Neural cell (in vitro differentiated cells): ENCODE data around the gene GZMM.

Experiments
- EP300 ChIP-seq: fragments of 450-650 bp; conservative IDR thresholded peaks from 2 replicates; pipeline ENCODE4 v1.6.1; 2014; ENCODE audit warnings: antibody characterized with exemption, mild to moderate bottlenecking, moderate library complexity; ENCODE audit not compliant: poor library complexity, severe bottlenecking
- EZH2 ChIP-seq: fragments of 200-600, 300-800 bp; shearing (Covaris generic), sonication (generic); IDR thresholded peaks from 2 replicates; pipeline ENCODE4 v1.6.1; 2014; ENCODE audit warnings: antibody characterized with exemption, low read length, borderline replicate concordance, mild to moderate bottlenecking; ENCODE audit not compliant: insufficient read depth, poor library complexity, severe bottlenecking
- MXI1 ChIP-seq: fragments of 450-650 bp; conservative IDR thresholded peaks from 2 replicates; pipeline ENCODE4 v1.6.1; 2014; ENCODE audit warnings: antibody characterized with exemption, mild to moderate bottlenecking; ENCODE audit not compliant: poor library complexity, severe bottlenecking
- POLR2AphosphoS5 ChIP-seq: IDR thresholded peaks from 2 replicates; pipeline ENCODE4 v1.6.1; 2012
- RAD21 ChIP-seq: fragments of 450-650 bp; conservative IDR thresholded peaks from 2 replicates; pipeline ENCODE4 v1.6.1; 2014; ENCODE audit warnings: antibody characterized with exemption, mild to moderate bottlenecking, moderate library complexity
- TAF1 ChIP-seq: IDR thresholded peaks from 2 replicates; pipeline ENCODE4 v1.6.1; 2012; ENCODE audit warnings: low read depth
- TF ChIP-seq, protein P1 (sequence below): fragments of 450-650 bp; IDR thresholded peaks from 2 replicates; pipeline ENCODE4 v1.5.1; 2014; ENCODE audit warnings: antibody characterized with exemption, mild to moderate bottlenecking, moderate library complexity; ENCODE audit not compliant: poor library complexity, severe bottlenecking
- TF ChIP-seq, protein P2 (sequence below): IDR thresholded peaks from 2 replicates; pipeline ENCODE4 v1.6.1; 2012; ENCODE audit warnings: borderline replicate concordance

DNA sequence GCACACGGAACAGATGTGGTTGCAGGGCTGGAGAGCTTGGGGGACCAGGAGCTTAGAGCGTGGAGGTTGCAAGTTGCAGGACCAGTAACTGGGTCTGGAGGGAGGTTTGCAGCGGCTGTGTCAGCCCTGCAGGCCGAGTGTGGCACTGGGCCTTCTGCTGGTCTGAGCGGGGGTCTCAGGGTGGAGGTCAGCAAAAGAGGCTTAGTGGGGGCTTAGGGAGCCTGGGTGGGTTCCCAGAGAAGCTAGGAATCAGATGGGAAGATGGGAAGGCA is 40.1 kb downstream of the GZMM start:
- no peak for TF ChIP-seq TAF1
- TF ChIP-seq, protein P1, sequence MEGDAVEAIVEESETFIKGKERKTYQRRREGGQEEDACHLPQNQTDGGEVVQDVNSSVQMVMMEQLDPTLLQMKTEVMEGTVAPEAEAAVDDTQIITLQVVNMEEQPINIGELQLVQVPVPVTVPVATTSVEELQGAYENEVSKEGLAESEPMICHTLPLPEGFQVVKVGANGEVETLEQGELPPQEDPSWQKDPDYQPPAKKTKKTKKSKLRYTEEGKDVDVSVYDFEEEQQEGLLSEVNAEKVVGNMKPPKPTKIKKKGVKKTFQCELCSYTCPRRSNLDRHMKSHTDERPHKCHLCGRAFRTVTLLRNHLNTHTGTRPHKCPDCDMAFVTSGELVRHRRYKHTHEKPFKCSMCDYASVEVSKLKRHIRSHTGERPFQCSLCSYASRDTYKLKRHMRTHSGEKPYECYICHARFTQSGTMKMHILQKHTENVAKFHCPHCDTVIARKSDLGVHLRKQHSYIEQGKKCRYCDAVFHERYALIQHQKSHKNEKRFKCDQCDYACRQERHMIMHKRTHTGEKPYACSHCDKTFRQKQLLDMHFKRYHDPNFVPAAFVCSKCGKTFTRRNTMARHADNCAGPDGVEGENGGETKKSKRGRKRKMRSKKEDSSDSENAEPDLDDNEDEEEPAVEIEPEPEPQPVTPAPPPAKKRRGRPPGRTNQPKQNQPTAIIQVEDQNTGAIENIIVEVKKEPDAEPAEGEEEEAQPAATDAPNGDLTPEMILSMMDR, result no peak
- TF ChIP-seq EZH2, result no peak
- no peak for TF ChIP-seq POLR2AphosphoS5
- no peak for TF ChIP-seq EP300
- no peak for TF ChIP-seq MXI1
- TF ChIP-seq, protein P2, sequence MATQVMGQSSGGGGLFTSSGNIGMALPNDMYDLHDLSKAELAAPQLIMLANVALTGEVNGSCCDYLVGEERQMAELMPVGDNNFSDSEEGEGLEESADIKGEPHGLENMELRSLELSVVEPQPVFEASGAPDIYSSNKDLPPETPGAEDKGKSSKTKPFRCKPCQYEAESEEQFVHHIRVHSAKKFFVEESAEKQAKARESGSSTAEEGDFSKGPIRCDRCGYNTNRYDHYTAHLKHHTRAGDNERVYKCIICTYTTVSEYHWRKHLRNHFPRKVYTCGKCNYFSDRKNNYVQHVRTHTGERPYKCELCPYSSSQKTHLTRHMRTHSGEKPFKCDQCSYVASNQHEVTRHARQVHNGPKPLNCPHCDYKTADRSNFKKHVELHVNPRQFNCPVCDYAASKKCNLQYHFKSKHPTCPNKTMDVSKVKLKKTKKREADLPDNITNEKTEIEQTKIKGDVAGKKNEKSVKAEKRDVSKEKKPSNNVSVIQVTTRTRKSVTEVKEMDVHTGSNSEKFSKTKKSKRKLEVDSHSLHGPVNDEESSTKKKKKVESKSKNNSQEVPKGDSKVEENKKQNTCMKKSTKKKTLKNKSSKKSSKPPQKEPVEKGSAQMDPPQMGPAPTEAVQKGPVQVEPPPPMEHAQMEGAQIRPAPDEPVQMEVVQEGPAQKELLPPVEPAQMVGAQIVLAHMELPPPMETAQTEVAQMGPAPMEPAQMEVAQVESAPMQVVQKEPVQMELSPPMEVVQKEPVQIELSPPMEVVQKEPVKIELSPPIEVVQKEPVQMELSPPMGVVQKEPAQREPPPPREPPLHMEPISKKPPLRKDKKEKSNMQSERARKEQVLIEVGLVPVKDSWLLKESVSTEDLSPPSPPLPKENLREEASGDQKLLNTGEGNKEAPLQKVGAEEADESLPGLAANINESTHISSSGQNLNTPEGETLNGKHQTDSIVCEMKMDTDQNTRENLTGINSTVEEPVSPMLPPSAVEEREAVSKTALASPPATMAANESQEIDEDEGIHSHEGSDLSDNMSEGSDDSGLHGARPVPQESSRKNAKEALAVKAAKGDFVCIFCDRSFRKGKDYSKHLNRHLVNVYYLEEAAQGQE, result no peak
- TF ChIP-seq RAD21, result no peak
